GM12892 (cell line): ENCODE results near the gene FABP2.

Experiments used
- POLR2AphosphoS5 ChIP-seq: IDR thresholded peaks from 2 replicates; pipeline ENCODE4 v1.6.1; 2011; ENCODE audit warnings: low read depth, low read length, control low read depth
- TAF1 ChIP-seq: IDR thresholded peaks from 2 replicates; pipeline ENCODE4 v1.6.1; 2011; ENCODE audit warnings: low read depth, mild to moderate bottlenecking, control low read depth, low read length, borderline replicate concordance

DNA sequence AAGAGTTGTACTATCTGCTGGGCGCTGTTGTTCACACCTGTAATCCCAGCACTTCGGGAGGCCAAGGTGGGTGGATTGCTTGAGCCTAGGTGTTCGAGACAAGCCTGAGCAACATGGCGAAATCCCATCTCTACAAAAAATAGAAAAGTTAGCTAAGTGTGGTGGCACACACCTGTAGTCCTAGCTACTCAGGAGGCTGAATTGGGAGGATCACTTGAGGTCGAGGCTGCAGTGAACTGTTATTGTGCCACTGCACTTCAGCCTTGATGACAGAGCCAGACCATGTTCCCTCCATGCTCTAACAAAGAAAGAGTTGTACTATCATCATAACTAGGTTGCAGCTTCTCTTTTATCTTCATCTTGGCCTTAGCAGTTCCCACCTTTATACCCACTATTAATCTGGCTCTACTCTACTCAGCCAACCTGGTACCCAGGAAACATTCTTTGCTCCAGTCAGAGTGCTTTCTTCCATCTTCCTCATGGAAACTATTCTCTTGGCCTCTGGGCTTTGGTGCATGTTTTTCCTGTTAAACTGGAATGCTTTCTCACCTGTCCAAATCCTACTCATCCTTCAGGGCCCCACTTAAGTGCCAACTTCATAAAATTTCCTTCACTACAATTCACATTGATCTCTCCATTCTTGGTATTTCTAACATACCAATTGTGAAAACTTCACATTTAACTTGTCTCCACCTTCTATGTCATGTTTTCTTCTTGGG, 18.2 kb downstream of the FABP2 start:
- TF ChIP-seq TAF1, result no peak
- no peak for TF ChIP-seq POLR2AphosphoS5
